Lung (tissue), 12 donors: ENCODE measurements around the gene ABCF2. TPM values are rescaled to one million over a fixed set of nuclear protein-coding genes. Genes with fewer than 3 reads are reported as not detected.

Experiments
- ATAC-seq: fragments of 200-7000 bp; cut with Tn5 transposase; one replicate; pipeline ENCODE4 v1.9.1; 2020; ENCODE audit warnings: moderate number of reproducible peaks; ENCODE audit not compliant: insufficient read depth, low FRiP score
- DNase-seq, 3 donors: peaks; one replicate each; pipeline ENCODE4 v3.0.0-alpha.2; 2013 to 2017
- H3K27ac ChIP-seq, 2 donors: one replicate each; pipeline ENCODE4 v1.5.1; 2013; ENCODE audit warnings: mild to moderate bottlenecking in 2 of 2, moderate library complexity in 2 of 2, control low read depth in 1 of 2, inconsistent platforms in 1 of 2, low read depth in 1 of 2, low read length in 1 of 2
- H3K27me3 ChIP-seq, 3 donors: one replicate each; pipeline ENCODE4 v1.5.1; 2013; ENCODE audit warnings: low read length in 2 of 3; ENCODE audit not compliant: control insufficient read depth in 3 of 3, insufficient read depth in 3 of 3
- H3K36me3 ChIP-seq, 4 donors: one replicate each; pipeline ENCODE4 v1.5.1; 2013; ENCODE audit warnings: low read length in 4 of 4, mild to moderate bottlenecking in 1 of 4, moderate library complexity in 1 of 4; ENCODE audit not compliant: control insufficient read depth in 4 of 4, insufficient read depth in 4 of 4
- H3K4me1 ChIP-seq, 5 donors: one replicate each; pipeline ENCODE4 v1.5.1; 2013; ENCODE audit warnings: low read length in 5 of 5, mild to moderate bottlenecking in 2 of 5, moderate library complexity in 1 of 5; ENCODE audit not compliant: control insufficient read depth in 5 of 5, insufficient read depth in 5 of 5
- H3K4me3 ChIP-seq: one replicate; pipeline ENCODE4 v1.5.1; 2013; ENCODE audit warnings: mild to moderate bottlenecking, control low read depth, moderate library complexity
- H3K9ac ChIP-seq, 2 donors: one replicate each; pipeline ENCODE4 v1.5.1; 2013; ENCODE audit warnings: low read length in 2 of 2, control low read depth in 1 of 2; ENCODE audit not compliant: insufficient read depth in 1 of 2
- H3K9me3 ChIP-seq, 4 donors: one replicate each; pipeline ENCODE4 v1.5.1; 2013; ENCODE audit warnings: low read length in 3 of 4, mild to moderate bottlenecking in 1 of 4, moderate library complexity in 1 of 4; ENCODE audit not compliant: control insufficient read depth in 4 of 4, insufficient read depth in 3 of 4
- WGBS, 2 donors: extraction: QIAGEN DNeasy Blood & Tissue Kit; methylation state at CpG; one replicate each; pipeline ENCODE4 v1.1.7; 2013; 5-methylcytosine and 5-hydroxymethylcytosine counted together
- polyA plus RNA-seq, 2 donors: library from polyadenylated mRNA; stranded (reverse); fragments of 200-250 nt; gene quantifications; one replicate each; pipeline ENCODE4 v1.2.1, GENCODE V29; 2013
- total RNA-seq, 2 donors: library from RNA; depleted of rRNA in 1 of 2; stranded (reverse); fragments of >200 nt in 1 of 2; gene quantifications; one replicate each; pipeline ENCODE4 v1.2.1, GENCODE V29; 2014 to 2021
- TF ChIP-seq, protein P1 (sequence below): IDR thresholded peaks from 2 replicates; pipeline ENCODE4 v1.5.1; 2012; ENCODE audit warnings: mild to moderate bottlenecking; ENCODE audit errors: control extremely low read depth, extremely low read depth
- donor health status: control.
- donor health status: control.
- donor health status: Bipolar disorder and iron deficiency.
- donor health status: healthy.
- donor health status: DM: yes; HTN: yes; CAD: no.

The ABCF2 gene
- total and polyA plus RNA-seq, 4 donors = 13.2 to 36.3 (median 25.8) TPM

- peaks cover 5 to 64% (median 21%) of the 10 kb centered on the region in 4 donors for H3K36me3 ChIP-seq
- no peak for ATAC-seq
- H3K4me3 ChIP-seq = no peak overlapping the region
- no peaks in the 10 kb centered on the region for H3K9me3 ChIP-seq
- no peak overlapping the region for H3K9ac ChIP-seq
- no peak for DNase-seq
- no peak overlapping the region for H3K27ac ChIP-seq
- no peaks in the 10 kb centered on the region for H3K27me3 ChIP-seq
- H3K4me1 ChIP-seq = peaks cover 0 to 7% (median 1%) of the 10 kb centered on the region in 5 donors
- TF ChIP-seq, protein P1, sequence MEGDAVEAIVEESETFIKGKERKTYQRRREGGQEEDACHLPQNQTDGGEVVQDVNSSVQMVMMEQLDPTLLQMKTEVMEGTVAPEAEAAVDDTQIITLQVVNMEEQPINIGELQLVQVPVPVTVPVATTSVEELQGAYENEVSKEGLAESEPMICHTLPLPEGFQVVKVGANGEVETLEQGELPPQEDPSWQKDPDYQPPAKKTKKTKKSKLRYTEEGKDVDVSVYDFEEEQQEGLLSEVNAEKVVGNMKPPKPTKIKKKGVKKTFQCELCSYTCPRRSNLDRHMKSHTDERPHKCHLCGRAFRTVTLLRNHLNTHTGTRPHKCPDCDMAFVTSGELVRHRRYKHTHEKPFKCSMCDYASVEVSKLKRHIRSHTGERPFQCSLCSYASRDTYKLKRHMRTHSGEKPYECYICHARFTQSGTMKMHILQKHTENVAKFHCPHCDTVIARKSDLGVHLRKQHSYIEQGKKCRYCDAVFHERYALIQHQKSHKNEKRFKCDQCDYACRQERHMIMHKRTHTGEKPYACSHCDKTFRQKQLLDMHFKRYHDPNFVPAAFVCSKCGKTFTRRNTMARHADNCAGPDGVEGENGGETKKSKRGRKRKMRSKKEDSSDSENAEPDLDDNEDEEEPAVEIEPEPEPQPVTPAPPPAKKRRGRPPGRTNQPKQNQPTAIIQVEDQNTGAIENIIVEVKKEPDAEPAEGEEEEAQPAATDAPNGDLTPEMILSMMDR = no peak
- 78% methylated on average over 17 of the region's 17 CpGs for WGBS, 2 donors
Measured at GRCh38 chr7:151238190-151238810, 11.3 kb upstream of the ABCF2 start.

GRCh38 chr7:151237244-151238189 lies 10.5 kb upstream of the ABCF2 start:
- WGBS, 2 donors = 90 to 96% methylated on average over 44 of the region's 44 CpGs
- Histone ChIP-seq H3K27me3 (no peaks in the 10 kb centered on the region), H3K4me1 (peaks cover 0 to 7% (median 4%) of the 10 kb centered on the region in 5 donors), H3K27ac (no peak overlapping the region), H3K4me3 (no peak overlapping the region), H3K9me3 (no peaks in the 10 kb centered on the region), H3K9ac (no peak overlapping the region), H3K36me3 (peaks cover 5 to 64% (median 18%) of the 10 kb centered on the region in 4 donors)
- DNase-seq = no peak
- no peak for ATAC-seq
- TF ChIP-seq, protein P1 = no peak

- Histone ChIP-seq H3K27ac (no peak overlapping the region), H3K9me3 (no peaks in the 10 kb centered on the region), H3K4me1 (peaks cover 0 to 11% (median 4%) of the 10 kb centered on the region in 5 donors), H3K4me3 (no peak overlapping the region), H3K9ac (no peak overlapping the region), H3K36me3 (peaks cover 5 to 58% (median 12%) of the 10 kb centered on the region in 4 donors), H3K27me3 (no peaks in the 10 kb centered on the region)
- ATAC-seq (no peak), DNase-seq (no peak)
- TF ChIP-seq, protein P1 = no peak
- 93 to 95% methylated on average over 13 of the region's 13 CpGs for WGBS, 2 donors
Measured at GRCh38 chr7:151236406-151236805, 9.4 kb upstream of the ABCF2 start.
